WTC11 (cell line): ENCODE data around the gene SP4. TPM values are rescaled to one million over a fixed set of nuclear protein-coding genes. Genes with fewer than 3 reads are reported as not detected.

Experiments
- ATAC-seq: fragments of 200-7000 bp; cut with Tn5 transposase; 2 replicates; pipeline ENCODE4 v1.10.0; 2021; ENCODE audit warnings: mild to moderate bottlenecking, moderate library complexity
- CTCF ChIA-PET: fragments of 300-600 bp; sonication (Branson Sonifier 250); formaldehyde crosslinking; loops from one replicate; lab custom pipeline; 2021; ENCODE audit warnings: antibody characterized with exemption; lab: Charles Lee
- POLR2A ChIA-PET: fragments of 350-600 bp; sonication (Branson Sonifier 250); formaldehyde crosslinking; loops from one replicate; lab custom pipeline; 2021; ENCODE audit warnings: antibody characterized with exemption; lab: Charles Lee
- DNase-seq: peaks from one replicate; pipeline ENCODE4 v3.0.0; 2021; ENCODE audit warnings: low spot score
- H3K27ac Mint-ChIP-seq: 2 replicates; pipeline ENCODE4 v1.8.0; 2021; ENCODE audit warnings: mixed read lengths
- H3K27me3 Mint-ChIP-seq: 2 replicates; pipeline ENCODE4 v1.8.0; 2021; ENCODE audit warnings: low read depth, mild to moderate bottlenecking, moderate library complexity, mixed read lengths
- H3K36me3 Mint-ChIP-seq: 2 replicates; pipeline ENCODE4 v1.8.0; 2021; ENCODE audit warnings: mixed read lengths
- H3K4me1 Mint-ChIP-seq: 2 replicates; pipeline ENCODE4 v1.8.0; 2022; ENCODE audit warnings: mixed read lengths
- H3K4me3 Mint-ChIP-seq: 2 replicates; pipeline ENCODE4 v1.8.0; 2021; ENCODE audit warnings: mild to moderate bottlenecking, moderate library complexity, mixed read lengths
- H3K9me3 Mint-ChIP-seq: 2 replicates; pipeline ENCODE4 v1.8.0; 2021; ENCODE audit warnings: mixed read lengths
- ARID4B ChIP-seq: sonication (generic); formaldehyde crosslinking; IDR thresholded peaks from 2 replicates; pipeline ENCODE4 v1.8.0; 2023; ENCODE audit warnings: missing genetic modification reagents, mild to moderate bottlenecking, borderline replicate concordance
- CREB1 ChIP-seq: sonication (generic); formaldehyde crosslinking; IDR thresholded peaks from 2 replicates; pipeline ENCODE4 v1.8.0; 2023; ENCODE audit warnings: mild to moderate bottlenecking, missing genetic modification reagents
- CREM ChIP-seq: sonication (generic); formaldehyde crosslinking; IDR thresholded peaks from 2 replicates; pipeline ENCODE4 v1.8.1; 2022; ENCODE audit warnings: mild to moderate bottlenecking, missing genetic modification reagents, moderate library complexity
- E2F4 ChIP-seq: sonication (generic); formaldehyde crosslinking; IDR thresholded peaks from 2 replicates; pipeline ENCODE4 v1.8.1; 2022; ENCODE audit warnings: low read depth, mild to moderate bottlenecking, moderate library complexity, missing genetic modification reagents, borderline replicate concordance
- EMX1 ChIP-seq: fragments of 250-450 bp; sonication (Bioruptor Pico); IDR thresholded peaks from 2 replicates; pipeline ENCODE4 v1.8.0; 2021; ENCODE audit warnings: mild to moderate bottlenecking
- GRHL2 ChIP-seq: fragments of 250-450 bp; sonication (Bioruptor Pico); IDR thresholded peaks from 2 replicates; pipeline ENCODE4 v1.8.0; 2022; ENCODE audit warnings: mild to moderate bottlenecking, moderate library complexity; ENCODE audit not compliant: insufficient replicate concordance, severe bottlenecking
- IRF2 ChIP-seq: sonication (generic); formaldehyde crosslinking; IDR thresholded peaks from 2 replicates; pipeline ENCODE4 v1.8.0; 2022; ENCODE audit warnings: low read depth, missing genetic modification reagents, borderline replicate concordance
- JUN ChIP-seq: sonication (generic); formaldehyde crosslinking; IDR thresholded peaks from 2 replicates; pipeline ENCODE4 v1.8.0; 2023; ENCODE audit warnings: mild to moderate bottlenecking, missing genetic modification reagents
- OVOL2 ChIP-seq: fragments of 250-450 bp; sonication (Bioruptor Pico); IDR thresholded peaks from 2 replicates; pipeline ENCODE4 v1.9.0; 2021; ENCODE audit warnings: mild to moderate bottlenecking, borderline replicate concordance
- RORB ChIP-seq: fragments of 250-450 bp; sonication (Bioruptor Pico); IDR thresholded peaks from 2 replicates; pipeline ENCODE4 v1.9.0; 2021; ENCODE audit warnings: mild to moderate bottlenecking
- SMAD3 ChIP-seq: sonication (generic); formaldehyde crosslinking; IDR thresholded peaks from 2 replicates; pipeline ENCODE4 v1.8.0; 2022; ENCODE audit warnings: missing genetic modification reagents, mild to moderate bottlenecking, borderline replicate concordance
- SMAD4 ChIP-seq: sonication (generic); formaldehyde crosslinking; IDR thresholded peaks from 2 replicates; pipeline ENCODE4 v1.8.0; 2022; ENCODE audit warnings: mild to moderate bottlenecking, missing genetic modification reagents
- SOX15 ChIP-seq: fragments of 250-450 bp; sonication (Bioruptor Pico); IDR thresholded peaks from 2 replicates; pipeline ENCODE4 v1.9.0; 2021; ENCODE audit warnings: mild to moderate bottlenecking
- USF1 ChIP-seq: sonication (generic); formaldehyde crosslinking; IDR thresholded peaks from 2 replicates; pipeline ENCODE4 v1.8.0; 2022; ENCODE audit warnings: mild to moderate bottlenecking, missing genetic modification reagents
- ZNF423 ChIP-seq: fragments of 250-450 bp; sonication (Bioruptor Pico); IDR thresholded peaks from 2 replicates; pipeline ENCODE4 v2.1.2; 2022; ENCODE audit warnings: mild to moderate bottlenecking, moderate library complexity
- ZNF671 ChIP-seq: fragments of 250-450 bp; sonication (Bioruptor Pico); IDR thresholded peaks from 2 replicates; pipeline ENCODE4 v1.8.0; 2021; ENCODE audit warnings: mild to moderate bottlenecking
- total RNA-seq: library from RNA; stranded (reverse); gene quantifications from 3 replicates; pipeline ENCODE4 v1.2.3, GENCODE V29; 2021
- TF ChIP-seq, protein P1 (sequence below): fragments of 250-450 bp; sonication (Bioruptor Pico); conservative IDR thresholded peaks from 2 replicates; pipeline ENCODE4 v1.9.0; 2021; ENCODE audit warnings: mild to moderate bottlenecking
- TF ChIP-seq, protein P2 (sequence below): sonication (generic); formaldehyde crosslinking; IDR thresholded peaks from 2 replicates; pipeline ENCODE4 v1.8.1; 2022; ENCODE audit warnings: mild to moderate bottlenecking, moderate library complexity, missing genetic modification reagents
- TF ChIP-seq, protein P3 (sequence below): fragments of 250-450 bp; sonication (Bioruptor Pico); IDR thresholded peaks from 2 replicates; pipeline ENCODE4 v1.9.0; 2021; ENCODE audit warnings: mild to moderate bottlenecking, borderline replicate concordance

The SP4 gene
- total RNA-seq, 1 experiment from 2014 or later, result 23.1 TPM

DNA sequence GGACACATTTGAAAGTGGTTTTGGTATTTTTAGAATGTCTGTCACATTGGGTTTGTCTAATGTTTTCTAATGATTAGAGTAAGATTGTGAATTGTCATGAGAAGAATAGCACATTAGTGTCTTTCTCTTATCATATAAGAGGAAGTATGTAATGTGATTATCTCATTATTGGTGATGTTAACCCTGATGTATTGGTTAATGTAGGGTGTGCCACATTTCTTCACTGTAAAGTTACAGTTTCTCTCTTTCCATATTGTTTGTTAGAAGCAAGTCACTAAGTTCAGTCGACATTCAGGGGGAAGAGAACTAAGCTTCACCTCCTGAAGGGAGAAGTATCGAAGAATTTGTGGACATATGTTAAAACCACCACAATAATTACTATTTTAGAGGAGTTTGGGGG, 58.6 kb downstream of the SP4 start (continued):
- TF ChIP-seq, protein P1, sequence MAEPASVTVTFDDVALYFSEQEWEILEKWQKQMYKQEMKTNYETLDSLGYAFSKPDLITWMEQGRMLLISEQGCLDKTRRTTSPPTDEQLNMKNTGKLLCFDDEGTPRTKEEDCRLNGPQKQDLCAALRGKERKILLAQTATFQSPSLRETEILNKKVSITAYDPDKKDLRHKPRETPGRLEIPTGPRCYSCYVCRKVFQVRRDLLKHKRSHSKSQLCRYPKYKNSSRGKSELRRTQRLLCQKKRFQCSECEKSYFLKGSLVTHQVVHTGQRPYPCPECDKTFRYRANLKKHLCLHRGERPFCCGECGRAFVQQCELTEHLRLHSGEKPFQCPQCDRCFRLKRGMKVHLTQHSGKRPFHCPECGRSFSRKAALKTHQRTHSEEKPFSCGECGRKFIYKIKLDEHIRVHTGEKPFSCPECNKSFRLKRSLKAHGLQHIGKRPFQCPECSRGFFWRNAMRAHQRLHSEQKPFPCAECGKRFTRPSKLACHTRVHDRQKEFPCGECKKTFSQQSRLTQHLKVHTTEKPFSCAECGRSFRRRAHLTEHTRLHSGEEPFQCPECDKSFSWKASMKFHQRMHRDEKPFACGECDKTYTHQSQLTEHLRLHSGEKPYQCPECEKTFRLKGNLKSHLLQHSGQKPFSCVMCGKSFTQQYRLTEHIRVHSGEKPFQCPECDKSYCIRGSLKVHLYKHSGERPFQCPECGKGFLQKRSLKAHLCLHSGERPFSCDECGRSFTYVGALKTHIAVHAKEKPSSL (CRISPR knock-in tag), result no peak
- TF ChIP-seq, all 79 proteins: peak for 0

- POLR2A ChIA-PET, result no interaction called here
- Mint-ChIP-seq H3K27ac (no peak overlapping the region), H3K9me3 (peaks cover 79% of the 10 kb centered on the region)
Observed at GRCh38 chr7:21495731-21496130, 67.8 kb downstream of the SP4 start.

GRCh38 chr7:21497072-21497471, 69.2 kb downstream of the SP4 start:
- POLR2A ChIA-PET, result no interaction called here
- peaks cover 72% of the 10 kb centered on the region for H3K9me3 Mint-ChIP-seq
- DNase-seq, result no peak
- no peak overlapping the region for H3K27ac Mint-ChIP-seq
- CTCF ChIA-PET, result no interaction called here
- no peak overlapping the region for H3K4me3 Mint-ChIP-seq
- ATAC-seq, result no peak
- H3K4me1 Mint-ChIP-seq, result peaks cover 6% of the 10 kb centered on the region; the same call in 1 of the 2 replicates
- H3K36me3 Mint-ChIP-seq, result peaks cover 85% of the 10 kb centered on the region
- no peaks in the 10 kb centered on the region; the same call in 1 of the 2 replicates for H3K27me3 Mint-ChIP-seq
- TF ChIP-seq RORB (CRISPR knock-in tag), result no peak
- TF ChIP-seq E2F4 (CRISPR knock-in tag), result no peak
- TF ChIP-seq, protein P2, sequence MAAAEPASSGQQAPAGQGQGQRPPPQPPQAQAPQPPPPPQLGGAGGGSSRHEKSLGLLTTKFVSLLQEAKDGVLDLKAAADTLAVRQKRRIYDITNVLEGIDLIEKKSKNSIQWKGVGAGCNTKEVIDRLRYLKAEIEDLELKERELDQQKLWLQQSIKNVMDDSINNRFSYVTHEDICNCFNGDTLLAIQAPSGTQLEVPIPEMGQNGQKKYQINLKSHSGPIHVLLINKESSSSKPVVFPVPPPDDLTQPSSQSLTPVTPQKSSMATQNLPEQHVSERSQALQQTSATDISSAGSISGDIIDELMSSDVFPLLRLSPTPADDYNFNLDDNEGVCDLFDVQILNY (CRISPR knock-in tag), result no peak
- TF ChIP-seq SMAD4 (CRISPR knock-in tag), result no peak
- TF ChIP-seq ZNF671 (CRISPR knock-in tag), result no peak
- no peak for TF ChIP-seq JUN (CRISPR knock-in tag)
- no peak for TF ChIP-seq SMAD3 (CRISPR knock-in tag)
- TF ChIP-seq, protein P3, sequence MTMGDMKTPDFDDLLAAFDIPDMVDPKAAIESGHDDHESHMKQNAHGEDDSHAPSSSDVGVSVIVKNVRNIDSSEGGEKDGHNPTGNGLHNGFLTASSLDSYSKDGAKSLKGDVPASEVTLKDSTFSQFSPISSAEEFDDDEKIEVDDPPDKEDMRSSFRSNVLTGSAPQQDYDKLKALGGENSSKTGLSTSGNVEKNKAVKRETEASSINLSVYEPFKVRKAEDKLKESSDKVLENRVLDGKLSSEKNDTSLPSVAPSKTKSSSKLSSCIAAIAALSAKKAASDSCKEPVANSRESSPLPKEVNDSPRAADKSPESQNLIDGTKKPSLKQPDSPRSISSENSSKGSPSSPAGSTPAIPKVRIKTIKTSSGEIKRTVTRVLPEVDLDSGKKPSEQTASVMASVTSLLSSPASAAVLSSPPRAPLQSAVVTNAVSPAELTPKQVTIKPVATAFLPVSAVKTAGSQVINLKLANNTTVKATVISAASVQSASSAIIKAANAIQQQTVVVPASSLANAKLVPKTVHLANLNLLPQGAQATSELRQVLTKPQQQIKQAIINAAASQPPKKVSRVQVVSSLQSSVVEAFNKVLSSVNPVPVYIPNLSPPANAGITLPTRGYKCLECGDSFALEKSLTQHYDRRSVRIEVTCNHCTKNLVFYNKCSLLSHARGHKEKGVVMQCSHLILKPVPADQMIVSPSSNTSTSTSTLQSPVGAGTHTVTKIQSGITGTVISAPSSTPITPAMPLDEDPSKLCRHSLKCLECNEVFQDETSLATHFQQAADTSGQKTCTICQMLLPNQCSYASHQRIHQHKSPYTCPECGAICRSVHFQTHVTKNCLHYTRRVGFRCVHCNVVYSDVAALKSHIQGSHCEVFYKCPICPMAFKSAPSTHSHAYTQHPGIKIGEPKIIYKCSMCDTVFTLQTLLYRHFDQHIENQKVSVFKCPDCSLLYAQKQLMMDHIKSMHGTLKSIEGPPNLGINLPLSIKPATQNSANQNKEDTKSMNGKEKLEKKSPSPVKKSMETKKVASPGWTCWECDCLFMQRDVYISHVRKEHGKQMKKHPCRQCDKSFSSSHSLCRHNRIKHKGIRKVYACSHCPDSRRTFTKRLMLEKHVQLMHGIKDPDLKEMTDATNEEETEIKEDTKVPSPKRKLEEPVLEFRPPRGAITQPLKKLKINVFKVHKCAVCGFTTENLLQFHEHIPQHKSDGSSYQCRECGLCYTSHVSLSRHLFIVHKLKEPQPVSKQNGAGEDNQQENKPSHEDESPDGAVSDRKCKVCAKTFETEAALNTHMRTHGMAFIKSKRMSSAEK (CRISPR knock-in tag), result no peak

More at GRCh38 chr7:21495731-21496130, 67.8 kb downstream of the SP4 start:
- TF ChIP-seq CREM (CRISPR knock-in tag) (no peak), ZNF423 (no peak), SOX15 (CRISPR knock-in tag) (no peak), IRF2 (CRISPR knock-in tag) (no peak), ARID4B (no peak), CREB1 (CRISPR knock-in tag) (no peak), OVOL2 (no peak), USF1 (no peak), EMX1 (no peak), GRHL2 (CRISPR knock-in tag) (no peak)
- CTCF ChIA-PET, result no interaction called here
- ATAC-seq (no peak), DNase-seq (no peak)
- H3K4me3 Mint-ChIP-seq, result no peak overlapping the region
- H3K36me3 Mint-ChIP-seq, result peaks cover 83% of the 10 kb centered on the region
- no peaks in the 10 kb centered on the region; the same call in 1 of the 2 replicates for H3K27me3 Mint-ChIP-seq
- H3K4me1 Mint-ChIP-seq, result peaks cover 6% of the 10 kb centered on the region
